Measurements from ENCODE around the gene CADPS2.
"Not testable (repeated sequence)": the region's sequence is repeated elsewhere in the genome, so short reads cannot be mapped to it uniquely, and the experiment has no call there.

The CADPS2 gene

GRCh38 chr7:122702872-122703510 is 183.3 kb downstream of the CADPS2 start, which contains the start of gene RNF148:
TSS of gene RNF148 (minus strand) at chr7:122702922. CDS start at chr7:122702750, 172 bp downstream.
- no peak for DNase-seq

GRCh38 chr7:122699017-122699416 is 187.2 kb downstream of the CADPS2 start, which contains the start of gene RNF133:
TSS of gene RNF133 (minus strand) at chr7:122699117. CDS start at chr7:122698918, 199 bp downstream.
- no peak for DNase-seq

GRCh38 chr7:122695816-122696215 is 190.4 kb downstream of the CADPS2 start:
- DNase-seq, result no peak

GRCh38 chr7:122694697-122695096 is 191.6 kb downstream of the CADPS2 start:
- DNase-seq, result no peak

- no peak for DNase-seq
Observed at GRCh38 chr7:122692769-122693309, 193.4 kb downstream of the CADPS2 start.

- no peak for DNase-seq
Observed at GRCh38 chr7:122691569-122692235, 194.6 kb downstream of the CADPS2 start.

- no peak for DNase-seq
Observed at GRCh38 chr7:122689346-122690109, 196.7 kb downstream of the CADPS2 start.

- DNase-seq, result no peak
Observed at GRCh38 chr7:122688400-122688998, 197.8 kb downstream of the CADPS2 start.

- no peak for DNase-seq
Observed at GRCh38 chr7:122686360-122686878, 199.8 kb downstream of the CADPS2 start.

GRCh38 chr7:122684504-122684903 is 201.8 kb downstream of the CADPS2 start:
- DNase-seq, result no peak

GRCh38 chr7:122682815-122683550 is 203.3 kb downstream of the CADPS2 start:
- DNase-seq, result no peak

GRCh38 chr7:122681186-122681585 is 205.1 kb downstream of the CADPS2 start:
- not testable (repeated sequence) for DNase-seq

GRCh38 chr7:122679813-122680212 is 206.4 kb downstream of the CADPS2 start:
- no peak for DNase-seq

- not testable (repeated sequence) for DNase-seq
Observed at GRCh38 chr7:122679269-122679709, 207.0 kb downstream of the CADPS2 start.

GRCh38 chr7:122677149-122677548 is 209.1 kb downstream of the CADPS2 start:
- DNase-seq, result no peak

- no peak for DNase-seq
Observed at GRCh38 chr7:122676466-122676865, 209.8 kb downstream of the CADPS2 start.

- DNase-seq, result no peak
Observed at GRCh38 chr7:122675621-122676020, 210.6 kb downstream of the CADPS2 start.

GRCh38 chr7:122675011-122675410 is 211.2 kb downstream of the CADPS2 start:
- DNase-seq, result no peak

- no peak for DNase-seq
Observed at GRCh38 chr7:122674502-122674901, 211.8 kb downstream of the CADPS2 start.

- DNase-seq, result no peak
Observed at GRCh38 chr7:122673951-122674350, 212.3 kb downstream of the CADPS2 start.

- no peak for DNase-seq
Observed at GRCh38 chr7:122672536-122672935, 213.7 kb downstream of the CADPS2 start.

- no peak for DNase-seq
Observed at GRCh38 chr7:122663733-122664132, 222.5 kb downstream of the CADPS2 start.
